DOHH2 (cell line): Measurements from ENCODE around the gene ACTR10.
"Not testable (repeated sequence)": the region's sequence is repeated elsewhere in the genome, so short reads cannot be mapped to it uniquely, and the experiment has no call there.

Experiments
- H3F3A ChIP-seq: fragments of 200-600 bp; sonication (generic), shearing (Covaris generic); 2 replicates; pipeline ENCODE4 v1.6.0; 2016; ENCODE audit warnings: antibody characterized with exemption, mild to moderate bottlenecking; ENCODE audit not compliant: control insufficient read depth, insufficient read depth
- H3K27ac ChIP-seq: fragments of 200-600 bp; sonication (generic); 2 replicates; pipeline ENCODE4 v1.5.1; 2014; ENCODE audit warnings: low read depth, mild to moderate bottlenecking, low read length, moderate library complexity
- H3K27me3 ChIP-seq: fragments of 200-600 bp; sonication (generic); 2 replicates; pipeline ENCODE4 v1.6.1; 2014; ENCODE audit warnings: mild to moderate bottlenecking, low read length, mixed read lengths; ENCODE audit not compliant: control insufficient read depth
- H3K36me3 ChIP-seq: fragments of 200-600 bp; sonication (generic); 2 replicates; pipeline ENCODE4 v1.6.1; 2014; ENCODE audit warnings: mild to moderate bottlenecking, low read length, moderate library complexity, mixed read lengths; ENCODE audit not compliant: control insufficient read depth
- H3K4me1 ChIP-seq: fragments of 200-600 bp; sonication (generic); 2 replicates; pipeline ENCODE4 v1.6.1; 2014; ENCODE audit warnings: mild to moderate bottlenecking, low read length, mixed read lengths; ENCODE audit not compliant: control insufficient read depth
- H3K4me2 ChIP-seq: fragments of 200-600 bp; sonication (generic); 2 replicates; pipeline ENCODE4 v1.6.0; 2014; ENCODE audit warnings: mild to moderate bottlenecking, low read length, moderate library complexity
- H3K4me3 ChIP-seq: fragments of 200-600 bp; sonication (generic); 2 replicates; pipeline ENCODE4 v1.5.1; 2014; ENCODE audit warnings: mild to moderate bottlenecking, low read length, mixed read lengths
- H3K79me2 ChIP-seq: fragments of 200-600 bp; sonication (generic); 2 replicates; pipeline ENCODE4 v1.6.1; 2014; ENCODE audit warnings: mild to moderate bottlenecking, low read length, mixed read lengths; ENCODE audit not compliant: control insufficient read depth
- H3K9me2 ChIP-seq: fragments of 200-600 bp; sonication (generic); replicated peaks from 2 replicates; pipeline ENCODE4 v1.6.1; 2014; ENCODE audit warnings: mild to moderate bottlenecking, low read length, mixed read lengths; ENCODE audit not compliant: control insufficient read depth
- H3K9me3 ChIP-seq: fragments of 200-600 bp; sonication (generic); 2 replicates; pipeline ENCODE4 v1.6.1; 2014; ENCODE audit warnings: antibody characterized with exemption, low read length, mixed read lengths; ENCODE audit not compliant: control insufficient read depth, insufficient read depth
- H4K20me1 ChIP-seq: fragments of 200-600 bp; sonication (generic); 2 replicates; pipeline ENCODE4 v1.6.0; 2014; ENCODE audit warnings: low read depth, mild to moderate bottlenecking, antibody characterized with exemption, low read length, moderate library complexity; ENCODE audit not compliant: control insufficient read depth, insufficient read depth
- CTCF ChIP-seq: fragments of 200-600 bp; sonication (generic); IDR thresholded peaks from one replicate; pipeline ENCODE4 v1.5.1; 2014; ENCODE audit warnings: antibody characterized with exemption, mild to moderate bottlenecking, low read depth, low read length; ENCODE audit not compliant: poor library complexity, severe bottlenecking
- EZH2phosphoT487 ChIP-seq: fragments of 200-600 bp; sonication (generic); IDR thresholded peaks from 2 replicates; pipeline ENCODE4 v1.6.1; 2017; ENCODE audit warnings: borderline replicate concordance, mild to moderate bottlenecking, antibody characterized with exemption, low read length, moderate library complexity, mixed read lengths

The ACTR10 gene

GRCh38 chr14:58245562-58245961 is 45.6 kb downstream of the ACTR10 start:
- H3K27ac ChIP-seq, result peak overlapping the region; percentile 87

GRCh38 chr14:58249611-58250010 is 49.7 kb downstream of the ACTR10 start:
- TF ChIP-seq EZH2phosphoT487 (no peak), CTCF (no peak)
- Histone ChIP-seq H3K9me2 (no peaks in the 10 kb centered on the region), H4K20me1 (peaks cover 25% of the 10 kb centered on the region), H3F3A (peaks cover 14% of the 10 kb centered on the region), H3K79me2 (peaks cover 95% of the 10 kb centered on the region), H3K9me3 (no peaks in the 10 kb centered on the region), H3K4me1 (peaks cover 15% of the 10 kb centered on the region), H3K27ac (no peak overlapping the region), H3K4me2 (no peak overlapping the region), H3K36me3 (peaks cover 86% of the 10 kb centered on the region), H3K27me3 (no peaks in the 10 kb centered on the region), H3K4me3 (no peak overlapping the region)

More at GRCh38 chr14:58245562-58245961, 45.6 kb downstream of the ACTR10 start:
- Histone ChIP-seq H4K20me1 (peaks cover 20% of the 10 kb centered on the region), H3K4me3 (peak overlapping the region; percentile 97), H3K4me1 (peaks cover 35% of the 10 kb centered on the region), H3K4me2 (peak overlapping the region; percentile 79), H3K27me3 (no peaks in the 10 kb centered on the region), H3F3A (peaks cover 18% of the 10 kb centered on the region), H3K9me2 (no peaks in the 10 kb centered on the region), H3K79me2 (peaks cover 75% of the 10 kb centered on the region), H3K9me3 (no peaks in the 10 kb centered on the region), H3K36me3 (peaks cover 48% of the 10 kb centered on the region)
- TF ChIP-seq CTCF (no peak), EZH2phosphoT487 (no peak)

GRCh38 chr14:58258156-58258555 is 58.2 kb downstream of the ACTR10 start:
- Histone ChIP-seq H3F3A (peaks cover 17% of the 10 kb centered on the region; the same call in 1 of the 2 replicates), H3K9me3 (no peaks in the 10 kb centered on the region), H3K9me2 (no peaks in the 10 kb centered on the region), H4K20me1 (no peaks in the 10 kb centered on the region), H3K79me2 (peaks cover 28% of the 10 kb centered on the region), H3K27ac (no peak overlapping the region), H3K4me3 (no peak overlapping the region), H3K4me1 (no peaks in the 10 kb centered on the region), H3K4me2 (no peak overlapping the region), H3K36me3 (peaks cover 87% of the 10 kb centered on the region), H3K27me3 (no peaks in the 10 kb centered on the region)
- TF ChIP-seq EZH2phosphoT487, result no peak
- TF ChIP-seq CTCF, result no peak

- peaks cover 87% of the 10 kb centered on the region for H3K36me3 ChIP-seq
- not testable (repeated sequence) for H3K27ac ChIP-seq
Measured at GRCh38 chr14:58262005-58262404, 62.1 kb downstream of the ACTR10 start.

More at GRCh38 chr14:58262005-58262404, 62.1 kb downstream of the ACTR10 start:
- not testable (repeated sequence) for H3K4me3 ChIP-seq, H4K20me1 ChIP-seq, H3K9me3 ChIP-seq, H3K27me3 ChIP-seq, H3K4me2 ChIP-seq, H3K9me2 ChIP-seq, H3K4me1 ChIP-seq
- peaks cover 12% of the 10 kb centered on the region for H3K79me2 ChIP-seq
- peaks cover 30% of the 10 kb centered on the region for H3F3A ChIP-seq
